Measurements from ENCODE around the gene ALCAM.
"Not testable (repeated sequence)": the region's sequence is repeated elsewhere in the genome, so short reads cannot be mapped to it uniquely, and the experiment has no call there.

Gene ALCAM

GRCh38 chr3:105542282-105543019 is 175.7 kb downstream of the ALCAM start:
- in situ Hi-C loops (cut with MboI; ENCODE audit: low pct_unique_long_range_greater_than_20kb, low sequenced_read_pairs), result no loop called here

GRCh38 chr3:105545051-105545450 is 178.3 kb downstream of the ALCAM start:
- no peak for DNase-seq
- in situ Hi-C loops (cut with MboI; ENCODE audit: low pct_unique_long_range_greater_than_20kb, low sequenced_read_pairs), result no loop called here

More at GRCh38 chr3:105542282-105543019, 175.7 kb downstream of the ALCAM start:
- no peak for DNase-seq

- no peak for DNase-seq
- in situ Hi-C loops (cut with MboI; ENCODE audit: low pct_unique_long_range_greater_than_20kb, low sequenced_read_pairs), result no loop called here
Observed at GRCh38 chr3:105553851-105554250, 187.1 kb downstream of the ALCAM start.

GRCh38 chr3:105555206-105555605 is 188.5 kb downstream of the ALCAM start:
- no peak for DNase-seq
- in situ Hi-C loops (cut with MboI; ENCODE audit: low pct_unique_long_range_greater_than_20kb, low sequenced_read_pairs), result no loop called here

- DNase-seq, result no peak
- in situ Hi-C loops (cut with MboI; ENCODE audit: low pct_unique_long_range_greater_than_20kb, low sequenced_read_pairs), result no loop called here
Observed at GRCh38 chr3:105559856-105560255, 193.1 kb downstream of the ALCAM start.

- in situ Hi-C loops (cut with MboI; ENCODE audit: low pct_unique_long_range_greater_than_20kb, low sequenced_read_pairs), result no loop called here
- no peak for DNase-seq
Observed at GRCh38 chr3:105561876-105562275, 195.2 kb downstream of the ALCAM start.

GRCh38 chr3:105564546-105565288 is 198.0 kb downstream of the ALCAM start:
- in situ Hi-C loops (cut with MboI; ENCODE audit: low pct_unique_long_range_greater_than_20kb, low sequenced_read_pairs), result no loop called here
- DNase-seq, result no peak

- in situ Hi-C loops (cut with MboI; ENCODE audit: low pct_unique_long_range_greater_than_20kb, low sequenced_read_pairs), result no loop called here
Observed at GRCh38 chr3:105571005-105571404, 204.3 kb downstream of the ALCAM start.

GRCh38 chr3:105572501-105572900 is 205.8 kb downstream of the ALCAM start:
- in situ Hi-C loops (cut with MboI; ENCODE audit: low pct_unique_long_range_greater_than_20kb, low sequenced_read_pairs), result no loop called here
- DNase-seq, result no peak

More at GRCh38 chr3:105571005-105571404, 204.3 kb downstream of the ALCAM start:
- no peak for DNase-seq

GRCh38 chr3:105579439-105579838 is 212.7 kb downstream of the ALCAM start:
- no peak for DNase-seq
- in situ Hi-C loops (cut with MboI; ENCODE audit: low pct_unique_long_range_greater_than_20kb, low sequenced_read_pairs), result no loop called here

GRCh38 chr3:105580296-105580965 is 213.7 kb downstream of the ALCAM start:
- no peak for DNase-seq
- in situ Hi-C loops (cut with MboI; ENCODE audit: low pct_unique_long_range_greater_than_20kb, low sequenced_read_pairs), result no loop called here

- in situ Hi-C loops (cut with MboI; ENCODE audit: low pct_unique_long_range_greater_than_20kb, low sequenced_read_pairs), result no loop called here
- no peak for DNase-seq
Observed at GRCh38 chr3:105582015-105582414, 215.3 kb downstream of the ALCAM start.

- no peak for DNase-seq
- in situ Hi-C loops (cut with MboI; ENCODE audit: low pct_unique_long_range_greater_than_20kb, low sequenced_read_pairs), result no loop called here
Observed at GRCh38 chr3:105584003-105584790, 217.5 kb downstream of the ALCAM start.

- in situ Hi-C loops (cut with MboI; ENCODE audit: low pct_unique_long_range_greater_than_20kb, low sequenced_read_pairs), result no loop called here
Observed at GRCh38 chr3:105593315-105593714, 226.6 kb downstream of the ALCAM start.

GRCh38 chr3:105594219-105594618 is 227.5 kb downstream of the ALCAM start:
- DNase-seq, result no peak
- in situ Hi-C loops (cut with MboI; ENCODE audit: low pct_unique_long_range_greater_than_20kb, low sequenced_read_pairs), result no loop called here

More at GRCh38 chr3:105593315-105593714, 226.6 kb downstream of the ALCAM start:
- no peak for DNase-seq

- in situ Hi-C loops (cut with MboI; ENCODE audit: low pct_unique_long_range_greater_than_20kb, low sequenced_read_pairs), result no loop called here
- no peak for DNase-seq
Observed at GRCh38 chr3:105598042-105598796, 231.5 kb downstream of the ALCAM start.

- no peak for DNase-seq
- in situ Hi-C loops (cut with MboI; ENCODE audit: low pct_unique_long_range_greater_than_20kb, low sequenced_read_pairs), result no loop called here
Observed at GRCh38 chr3:105599350-105599749, 232.6 kb downstream of the ALCAM start.

- DNase-seq; in situ Hi-C loops (cut with MboI; ENCODE audit: low pct_unique_long_range_greater_than_20kb, low sequenced_read_pairs): not testable (repeated sequence)
Observed at GRCh38 chr3:105601756-105602155, 235.0 kb downstream of the ALCAM start.

Data from KBM-7 (cell line).